Measurements from ENCODE around the gene WFDC10A. TPM values are rescaled to one million over a fixed set of nuclear protein-coding genes. Genes with fewer than 3 reads are reported as not detected.

The WFDC10A gene
- total RNA-seq, 3 donors from 2014 or later, result not detected

DNA sequence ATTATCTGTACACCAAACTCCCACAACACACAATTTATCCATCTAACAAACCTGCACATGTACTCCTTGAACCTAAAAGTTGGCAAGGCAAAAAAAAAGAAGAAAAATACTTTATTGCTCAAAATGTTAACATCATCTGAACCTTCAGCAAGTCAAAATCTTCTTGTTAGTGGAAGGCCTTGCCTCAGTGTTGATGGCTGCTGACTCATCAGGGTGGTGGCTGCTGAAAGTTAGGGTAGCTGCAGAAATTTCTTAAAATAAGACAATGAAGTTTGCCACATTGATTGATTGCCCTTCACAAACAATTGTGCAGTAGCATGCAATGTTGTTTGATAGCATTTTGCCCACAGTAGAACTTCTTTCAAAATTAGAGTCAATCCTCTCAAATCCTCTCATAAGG, 43.2 kb downstream of the WFDC10A start:
- Histone ChIP-seq H3K27me3 (no peaks in the 10 kb centered on the region), H3K36me3 (no peaks in the 10 kb centered on the region), H3K4me3 (no peak overlapping the region), H3K4me1 (no peaks in the 10 kb centered on the region), H3K9me3 (peaks cover 0 to 13% of the 10 kb centered on the region in 2 donors), H3K27ac (no peak overlapping the region)
- no peak for DNase-seq (ENCODE audit: low spot score in 2 of 2)
- no peak for TF ChIP-seq POLR2AphosphoS5 (IDR thresholded peaks at IDR 0.05)
- TF ChIP-seq, protein P1, sequence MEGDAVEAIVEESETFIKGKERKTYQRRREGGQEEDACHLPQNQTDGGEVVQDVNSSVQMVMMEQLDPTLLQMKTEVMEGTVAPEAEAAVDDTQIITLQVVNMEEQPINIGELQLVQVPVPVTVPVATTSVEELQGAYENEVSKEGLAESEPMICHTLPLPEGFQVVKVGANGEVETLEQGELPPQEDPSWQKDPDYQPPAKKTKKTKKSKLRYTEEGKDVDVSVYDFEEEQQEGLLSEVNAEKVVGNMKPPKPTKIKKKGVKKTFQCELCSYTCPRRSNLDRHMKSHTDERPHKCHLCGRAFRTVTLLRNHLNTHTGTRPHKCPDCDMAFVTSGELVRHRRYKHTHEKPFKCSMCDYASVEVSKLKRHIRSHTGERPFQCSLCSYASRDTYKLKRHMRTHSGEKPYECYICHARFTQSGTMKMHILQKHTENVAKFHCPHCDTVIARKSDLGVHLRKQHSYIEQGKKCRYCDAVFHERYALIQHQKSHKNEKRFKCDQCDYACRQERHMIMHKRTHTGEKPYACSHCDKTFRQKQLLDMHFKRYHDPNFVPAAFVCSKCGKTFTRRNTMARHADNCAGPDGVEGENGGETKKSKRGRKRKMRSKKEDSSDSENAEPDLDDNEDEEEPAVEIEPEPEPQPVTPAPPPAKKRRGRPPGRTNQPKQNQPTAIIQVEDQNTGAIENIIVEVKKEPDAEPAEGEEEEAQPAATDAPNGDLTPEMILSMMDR (IDR thresholded peaks at IDR 0.05), result no peak
- no peak for TF ChIP-seq POLR2A (IDR thresholded peaks at IDR 0.05)
- intact Hi-C loops (cut with DNase I; ENCODE audit: low total_unique reads), result no loop called here

DNA sequence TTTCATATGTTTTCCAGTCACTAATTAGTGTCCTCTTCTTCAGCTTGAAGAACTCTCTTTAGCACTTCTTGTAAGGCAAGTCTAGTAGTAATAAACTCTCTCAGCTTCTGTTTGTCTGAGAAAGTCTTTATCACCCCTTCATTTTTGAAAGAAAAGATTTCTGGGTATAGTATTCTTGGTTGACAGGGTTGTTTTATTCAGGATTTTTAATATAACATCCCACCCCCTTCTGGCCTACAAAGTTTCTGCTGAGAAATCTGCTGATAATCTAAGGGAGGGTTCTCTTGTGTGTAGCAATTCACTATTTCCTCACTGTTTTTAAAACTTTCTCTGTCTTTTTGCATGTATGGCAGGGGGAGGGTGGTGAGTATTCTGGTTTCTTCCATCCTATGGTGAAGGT, 50.1 kb downstream of the WFDC10A start:
- Histone ChIP-seq H3K4me3 (no peak overlapping the region), H3K27me3 (no peaks in the 10 kb centered on the region), H3K27ac (no peak overlapping the region), H3K36me3 (no peaks in the 10 kb centered on the region), H3K4me1 (no peaks in the 10 kb centered on the region), H3K9me3 (peaks cover 21 to 39% of the 10 kb centered on the region in 2 donors)
- intact Hi-C loops (cut with DNase I; ENCODE audit: low total_unique reads), result no loop called here
- TF ChIP-seq POLR2A (IDR thresholded peaks at IDR 0.05) (no peak), POLR2AphosphoS5 (IDR thresholded peaks at IDR 0.05) (no peak)
- TF ChIP-seq, protein P1 (IDR thresholded peaks at IDR 0.05), result no peak
- DNase-seq (ENCODE audit: low spot score in 2 of 2), result no peak

Other genes with a start within 250 kb of the WFDC10A start
- gene DBNDD2, start 221.4 kb upstream of the WFDC10A start, total RNA-seq, result 10 to 100 TPM; 32.2 to 49.2 (median 44.5) TPM
- 100 to 1,000 TPM in 1 of 3 donors, 10 to 100 TPM in 2; 74.1 to 103 (median 76.7) TPM for gene PIGT, start 213.6 kb upstream of the WFDC10A start, total RNA-seq
- 100 to 1,000 TPM in 1 of 3 donors, 10 to 100 TPM in 1, not detected in 1; 43.9 to 106 TPM for gene WFDC2, start 160.0 kb upstream of the WFDC10A start, total RNA-seq
- not detected for gene SPINT3, start 114.1 kb upstream of the WFDC10A start, total RNA-seq
- not detected for gene WFDC6, start 90.3 kb upstream of the WFDC10A start, total RNA-seq
- not detected for gene EPPIN, start 82.3 kb upstream of the WFDC10A start, total RNA-seq
- not detected for gene WFDC8, start 50.5 kb upstream of the WFDC10A start, total RNA-seq
- gene WFDC9, start 1.5 kb downstream of the WFDC10A start, total RNA-seq, result not detected
- not detected for gene WFDC11, start 40.5 kb downstream of the WFDC10A start, total RNA-seq
- gene WFDC13, start 72.3 kb downstream of the WFDC10A start, total RNA-seq, result not detected
- not detected for gene WFDC10B, start 75.3 kb downstream of the WFDC10A start, total RNA-seq
- not detected for gene SPINT4, start 92.6 kb downstream of the WFDC10A start, total RNA-seq
- under 1 TPM in 1 of 3 donors, not detected in 2; 0.73 TPM for gene WFDC3, start 162.1 kb downstream of the WFDC10A start, total RNA-seq
- gene DNTTIP1, start 162.2 kb downstream of the WFDC10A start, total RNA-seq, result 10 to 100 TPM; 20.8 to 33.8 (median 26.2) TPM
- 1 to 10 TPM in 2 of 3 donors, under 1 TPM in 1; 0.98 to 5.9 (median 1.2) TPM for gene UBE2C, start 182.9 kb downstream of the WFDC10A start, total RNA-seq
- 1 to 10 TPM; 2.0 to 4.8 (median 2.6) TPM for gene TNNC2, start 197.6 kb downstream of the WFDC10A start, total RNA-seq
- 100 to 1,000 TPM in 1 of 3 donors, 10 to 100 TPM in 2; 55.0 to 138 (median 66.9) TPM for gene SNX21, start 204.1 kb downstream of the WFDC10A start, total RNA-seq
- gene ACOT8, start 227.7 kb downstream of the WFDC10A start, total RNA-seq, result 10 to 100 TPM; 33.4 to 48.9 (median 37.3) TPM
- 1 to 10 TPM; 1.9 to 5.4 (median 4.9) TPM for gene ZSWIM3, start 227.9 kb downstream of the WFDC10A start, total RNA-seq